GM21447 (cell line): ENCODE measurements around the gene GAK.

ENCODE experiments used
- ATAC-seq: cut with Tn5 transposase; IDR thresholded peaks from one replicate; pipeline ENCODE4 v1.9.1; 2021; ENCODE audit not compliant: unreplicated experiment

Gene GAK

GRCh38 chr4:874056-874455 is 58.1 kb downstream of the GAK start:
- ATAC-seq, result no peak

- no peak for ATAC-seq
Measured at GRCh38 chr4:872241-872981, 59.7 kb downstream of the GAK start.

GRCh38 chr4:871484-871883 is 60.6 kb downstream of the GAK start:
- ATAC-seq, result no peak

GRCh38 chr4:870951-871350 is 61.2 kb downstream of the GAK start:
- ATAC-seq, result no peak

GRCh38 chr4:869776-870175 is 62.3 kb downstream of the GAK start:
- ATAC-seq, result no peak

- ATAC-seq, result no peak
Measured at GRCh38 chr4:868421-868820, 63.7 kb downstream of the GAK start.

- no peak for ATAC-seq
Measured at GRCh38 chr4:867526-868250, 64.4 kb downstream of the GAK start.

GRCh38 chr4:866761-867390 is 65.2 kb downstream of the GAK start:
- ATAC-seq, result no peak

- no peak for ATAC-seq
Measured at GRCh38 chr4:866068-866760, 65.9 kb downstream of the GAK start.

- no peak for ATAC-seq
Measured at GRCh38 chr4:865572-865971, 66.5 kb downstream of the GAK start.

GRCh38 chr4:865121-865465 is 67.0 kb downstream of the GAK start:
- no peak for ATAC-seq

- no peak for ATAC-seq
Measured at GRCh38 chr4:864456-865120, 67.5 kb downstream of the GAK start.

GRCh38 chr4:860561-860960 is 71.6 kb downstream of the GAK start:
- no peak for ATAC-seq

- ATAC-seq, result no peak
Measured at GRCh38 chr4:859496-859895, 72.6 kb downstream of the GAK start.

GRCh38 chr4:858831-859451 is 73.2 kb downstream of the GAK start:
- ATAC-seq, result no peak

- no peak for ATAC-seq
Measured at GRCh38 chr4:858041-858481, 74.1 kb downstream of the GAK start.

GRCh38 chr4:857461-857860 is 74.7 kb downstream of the GAK start:
- ATAC-seq, result no peak

- no peak for ATAC-seq
Measured at GRCh38 chr4:856225-856901, 75.8 kb downstream of the GAK start.

- no peak for ATAC-seq
Measured at GRCh38 chr4:855880-856224, 76.3 kb downstream of the GAK start.

- ATAC-seq, result no peak
Measured at GRCh38 chr4:854356-854755, 77.8 kb downstream of the GAK start.
